Measurements from ENCODE around the gene RAB38. TPM values are rescaled to one million over a fixed set of nuclear protein-coding genes. Genes with fewer than 3 reads are reported as not detected.

The RAB38 gene
- total RNA-seq, 1 donor from 2014 or later, result 8.1 TPM

DNA sequence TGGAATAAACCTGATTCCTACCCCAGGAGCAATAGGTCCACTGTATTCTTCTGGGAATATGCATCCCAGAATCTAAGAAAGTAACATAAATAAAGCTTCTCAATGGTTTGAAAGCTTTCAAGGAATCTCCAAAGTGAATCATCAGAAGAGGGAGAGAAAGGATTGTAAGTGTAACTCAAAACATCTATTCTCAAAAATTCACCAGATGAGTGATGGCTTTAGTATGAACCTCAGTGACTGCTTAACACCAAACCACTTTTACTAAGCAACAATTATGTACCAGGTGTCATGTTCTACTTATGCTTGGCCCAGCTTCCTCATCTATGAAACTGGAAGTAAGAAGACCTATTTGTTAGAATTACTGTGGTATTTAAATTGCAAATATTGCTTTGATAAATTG, 7.4 kb downstream of the RAB38 start:
- Mint-ChIP-seq H3K4me3 (no peak overlapping the region), H3K9me3 (no peaks in the 10 kb centered on the region), H3K4me1 (peaks cover 2% of the 10 kb centered on the region), H3K36me3 (no peaks in the 10 kb centered on the region), H3K27me3 (ENCODE audit: insufficient read depth, low read depth) (no peaks in the 10 kb centered on the region), H3K27ac (no peak overlapping the region)
- DNase-seq (ENCODE audit: low spot score), result no peak
- no peaks in the 10 kb centered on the region for H3K27me3 ChIP-seq
- H3K9ac ChIP-seq, result no peak overlapping the region
- H3K4me1 ChIP-seq, result no peaks in the 10 kb centered on the region
- H3K9me3 ChIP-seq (ENCODE audit: low read depth), result no peaks in the 10 kb centered on the region
- no peak overlapping the region for H3K4me3 ChIP-seq
- no peak overlapping the region for H3K27ac ChIP-seq
- H4K20me1 ChIP-seq (ENCODE audit: low read depth), result no peaks in the 10 kb centered on the region
- no peak overlapping the region for H3K4me2 ChIP-seq
- H3K36me3 ChIP-seq, result no peaks in the 10 kb centered on the region
- H3F3A ChIP-seq (ENCODE audit: low read depth), result no peaks in the 10 kb centered on the region
- H3K79me2 ChIP-seq (ENCODE audit: low read depth), result no peaks in the 10 kb centered on the region
- H2AFZ ChIP-seq (replicated peaks), result no peak overlapping the region
- TF ChIP-seq CTCF (IDR thresholded peaks at IDR 0.05) (no peak), EZH2 (IDR thresholded peaks at IDR 0.05) (no peak), EZH2phosphoT487 (IDR thresholded peaks at IDR 0.05) (no peak)

DNA sequence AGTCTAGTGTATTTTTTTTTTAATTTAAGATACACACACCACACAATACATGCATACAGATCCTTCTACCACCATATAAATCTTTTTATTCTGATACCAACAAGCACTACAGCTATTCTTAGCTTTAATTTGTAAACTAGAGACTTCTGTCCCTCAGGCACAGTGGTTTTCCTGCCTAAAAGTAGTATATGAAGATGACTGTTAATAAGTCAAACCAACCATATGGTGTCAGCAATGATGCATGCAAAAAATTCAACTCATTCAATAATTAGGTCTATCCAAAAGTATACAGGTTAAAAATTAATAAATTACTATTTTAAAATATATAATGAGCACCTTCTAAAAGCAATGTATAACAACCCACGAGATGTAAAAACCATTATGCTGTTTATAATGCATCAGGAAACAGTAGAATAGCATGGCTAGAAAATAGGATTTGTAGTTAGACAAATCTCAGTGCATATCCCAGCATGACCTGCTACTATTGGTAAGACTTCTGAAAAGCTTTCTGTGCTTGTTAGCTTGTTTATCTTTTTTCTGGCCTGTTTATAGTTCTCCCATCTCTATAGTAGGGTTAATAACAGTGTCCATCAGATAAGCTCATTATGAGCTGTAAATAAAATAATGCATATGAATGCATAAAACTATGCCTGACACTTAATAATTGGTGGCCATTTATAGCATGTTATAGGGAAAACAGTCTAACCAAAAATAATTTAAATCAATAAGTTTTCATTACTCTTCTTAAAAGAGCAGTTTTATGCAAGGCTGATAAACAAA, 10.2 kb downstream of the RAB38 start:
- no peak overlapping the region for H3K27ac Mint-ChIP-seq
- Histone ChIP-seq H4K20me1 (ENCODE audit: low read depth) (no peaks in the 10 kb centered on the region), H3K4me2 (no peak overlapping the region), H3K9me3 (ENCODE audit: low read depth) (no peaks in the 10 kb centered on the region), H3K4me1 (no peaks in the 10 kb centered on the region), H3K36me3 (no peaks in the 10 kb centered on the region), H3K4me3 (no peak overlapping the region), H2AFZ (replicated peaks) (no peak overlapping the region), H3K79me2 (ENCODE audit: low read depth) (no peaks in the 10 kb centered on the region), H3K27me3 (no peaks in the 10 kb centered on the region), H3F3A (ENCODE audit: low read depth) (no peaks in the 10 kb centered on the region), H3K27ac (no peak overlapping the region), H3K9ac (no peak overlapping the region)
- H3K4me3 Mint-ChIP-seq, result no peak overlapping the region
- no peak for DNase-seq (ENCODE audit: low spot score)
- H3K27me3 Mint-ChIP-seq (ENCODE audit: insufficient read depth, low read depth), result no peaks in the 10 kb centered on the region
- TF ChIP-seq EZH2 (IDR thresholded peaks at IDR 0.05) (no peak), CTCF (IDR thresholded peaks at IDR 0.05) (no peak), EZH2phosphoT487 (IDR thresholded peaks at IDR 0.05) (no peak)
- no peaks in the 10 kb centered on the region for H3K4me1 Mint-ChIP-seq
- no peaks in the 10 kb centered on the region for H3K36me3 Mint-ChIP-seq
- peaks cover 4% of the 10 kb centered on the region for H3K9me3 Mint-ChIP-seq

GRCh38 chr11:88164320-88164719, 10.9 kb downstream of the RAB38 start:
- Histone ChIP-seq H3K9me3 (ENCODE audit: low read depth) (no peaks in the 10 kb centered on the region), H3K79me2 (ENCODE audit: low read depth) (no peaks in the 10 kb centered on the region), H3K9ac (no peak overlapping the region), H3K4me2 (no peak overlapping the region), H3F3A (ENCODE audit: low read depth) (no peaks in the 10 kb centered on the region), H3K4me3 (no peak overlapping the region), H3K4me1 (no peaks in the 10 kb centered on the region), H3K36me3 (no peaks in the 10 kb centered on the region), H2AFZ (replicated peaks) (no peak overlapping the region), H3K27me3 (no peaks in the 10 kb centered on the region), H3K27ac (no peak overlapping the region), H4K20me1 (ENCODE audit: low read depth) (no peaks in the 10 kb centered on the region)
- Mint-ChIP-seq H3K27me3 (ENCODE audit: insufficient read depth, low read depth) (no peaks in the 10 kb centered on the region), H3K36me3 (no peaks in the 10 kb centered on the region), H3K4me3 (no peak overlapping the region), H3K4me1 (no peaks in the 10 kb centered on the region), H3K9me3 (peaks cover 8% of the 10 kb centered on the region), H3K27ac (no peak overlapping the region)
- DNase-seq (ENCODE audit: low spot score), result no peak
- TF ChIP-seq EZH2phosphoT487 (IDR thresholded peaks at IDR 0.05), result no peak
- no peak for TF ChIP-seq EZH2 (IDR thresholded peaks at IDR 0.05)
- no peak for TF ChIP-seq CTCF (IDR thresholded peaks at IDR 0.05)

All from neural progenitor cell (in vitro differentiated cells).